ENCODE measurements around the gene IFNL2.

Gene IFNL2

GRCh38 chr19:39246951-39247669 is 21.1 kb upstream of the IFNL2 start:
- Histone ChIP-seq H3K27me3 (ENCODE audit: insufficient read depth, low read depth, severe bottlenecking) (no peaks in the 10 kb centered on the region), H3K36me3 (no peaks in the 10 kb centered on the region), H3K27ac (no peak overlapping the region), H3K9me3 (ENCODE audit: severe bottlenecking) (no peaks in the 10 kb centered on the region), H3K4me3 (ENCODE audit: low read depth, low read length) (no peak overlapping the region)
- no peak for DNase-seq
- TF ChIP-seq, protein P1, sequence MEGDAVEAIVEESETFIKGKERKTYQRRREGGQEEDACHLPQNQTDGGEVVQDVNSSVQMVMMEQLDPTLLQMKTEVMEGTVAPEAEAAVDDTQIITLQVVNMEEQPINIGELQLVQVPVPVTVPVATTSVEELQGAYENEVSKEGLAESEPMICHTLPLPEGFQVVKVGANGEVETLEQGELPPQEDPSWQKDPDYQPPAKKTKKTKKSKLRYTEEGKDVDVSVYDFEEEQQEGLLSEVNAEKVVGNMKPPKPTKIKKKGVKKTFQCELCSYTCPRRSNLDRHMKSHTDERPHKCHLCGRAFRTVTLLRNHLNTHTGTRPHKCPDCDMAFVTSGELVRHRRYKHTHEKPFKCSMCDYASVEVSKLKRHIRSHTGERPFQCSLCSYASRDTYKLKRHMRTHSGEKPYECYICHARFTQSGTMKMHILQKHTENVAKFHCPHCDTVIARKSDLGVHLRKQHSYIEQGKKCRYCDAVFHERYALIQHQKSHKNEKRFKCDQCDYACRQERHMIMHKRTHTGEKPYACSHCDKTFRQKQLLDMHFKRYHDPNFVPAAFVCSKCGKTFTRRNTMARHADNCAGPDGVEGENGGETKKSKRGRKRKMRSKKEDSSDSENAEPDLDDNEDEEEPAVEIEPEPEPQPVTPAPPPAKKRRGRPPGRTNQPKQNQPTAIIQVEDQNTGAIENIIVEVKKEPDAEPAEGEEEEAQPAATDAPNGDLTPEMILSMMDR (IDR thresholded peaks at IDR 0.05; ENCODE audit: low read depth, low read length), result no peak

DNA sequence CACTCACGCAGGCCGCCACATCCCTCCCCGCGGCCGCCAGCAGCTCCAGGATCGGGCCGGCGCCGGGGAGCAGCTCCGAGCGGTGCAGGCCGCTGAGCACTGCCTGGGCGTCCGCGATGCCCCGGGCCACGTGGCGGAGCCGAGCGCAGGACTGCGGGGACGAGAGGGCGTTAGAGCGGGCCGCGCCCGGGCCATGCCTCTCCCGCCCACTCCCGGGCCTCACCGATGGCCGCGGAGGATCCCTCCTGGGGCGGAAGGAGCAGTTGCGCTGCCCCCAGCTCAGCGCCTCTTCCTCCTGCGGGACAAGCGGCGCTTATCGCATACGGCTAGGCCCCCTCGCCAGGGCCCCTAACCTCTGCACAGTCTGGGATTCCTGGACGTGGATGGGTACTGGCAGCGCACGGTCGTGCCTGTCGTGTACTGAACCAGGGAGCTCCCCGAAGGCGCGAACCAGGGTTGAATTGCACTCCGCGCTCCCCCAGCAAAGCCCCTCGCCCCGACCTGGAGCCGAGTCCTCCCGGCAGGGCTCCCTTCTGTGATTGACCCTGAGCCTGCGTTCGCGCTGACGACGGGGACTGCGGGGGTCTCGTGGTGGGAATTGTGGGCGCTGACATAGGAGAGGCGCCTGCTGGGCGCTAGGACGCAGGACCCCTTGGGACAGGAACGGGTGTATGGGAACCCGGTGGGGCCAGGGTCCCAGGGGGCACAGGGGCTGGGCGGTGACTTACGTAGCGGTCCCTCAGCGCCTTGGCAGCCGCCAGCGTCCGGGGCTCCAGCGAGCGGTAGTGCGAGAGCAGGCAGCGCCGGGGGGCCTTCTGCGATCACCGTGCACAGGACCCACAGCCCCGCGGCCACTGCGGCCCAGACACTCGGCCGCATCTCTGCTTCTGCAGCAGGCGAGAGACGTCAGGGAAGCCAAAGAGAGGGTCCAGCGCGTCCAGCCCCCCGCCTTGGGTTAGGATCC is 20.2 kb upstream of the IFNL2 start:
- no peaks in the 10 kb centered on the region for H3K9me3 ChIP-seq (ENCODE audit: severe bottlenecking)
- TF ChIP-seq, protein P1 (IDR thresholded peaks at IDR 0.05; ENCODE audit: low read depth, low read length), result no peak
- H3K36me3 ChIP-seq, result no peaks in the 10 kb centered on the region
- H3K4me3 ChIP-seq (ENCODE audit: low read depth, low read length), result no peak overlapping the region
- H3K27me3 ChIP-seq (ENCODE audit: insufficient read depth, low read depth, severe bottlenecking), result no peaks in the 10 kb centered on the region
- DNase-seq, result no peak
- H3K27ac ChIP-seq, result no peak overlapping the region

GRCh38 chr19:39248806-39249205 is 19.4 kb upstream of the IFNL2 start, which contains the start of gene IFNL4:
IFNL4 (minus strand) TSS chr19:39248856.
- TF ChIP-seq, protein P1 (IDR thresholded peaks at IDR 0.05; ENCODE audit: low read depth, low read length), result no peak

DNA sequence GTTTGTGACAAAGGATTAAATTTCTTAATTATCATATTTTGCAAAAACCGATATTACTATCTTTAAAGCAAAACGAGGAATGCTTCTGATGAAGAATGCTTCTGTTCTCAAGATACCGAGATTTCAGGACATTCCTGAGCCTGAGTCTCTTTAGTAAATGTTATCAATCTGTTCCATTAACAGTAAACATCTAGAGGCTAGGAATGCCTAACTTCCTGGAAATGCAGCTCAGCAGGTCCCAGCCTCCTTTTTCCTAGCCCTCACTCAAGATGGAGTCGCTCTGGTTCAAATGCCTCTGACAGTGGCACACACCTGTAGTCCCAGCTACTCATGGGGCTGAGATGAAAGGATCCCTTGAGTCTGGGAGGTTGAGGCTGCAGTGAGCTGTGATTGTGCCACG is 17.1 kb upstream of the IFNL2 start:
- Histone ChIP-seq H3K27ac (no peak overlapping the region), H3K4me3 (ENCODE audit: low read depth, low read length) (no peak overlapping the region), H3K27me3 (ENCODE audit: insufficient read depth, low read depth, severe bottlenecking) (no peaks in the 10 kb centered on the region), H3K36me3 (no peaks in the 10 kb centered on the region), H3K9me3 (ENCODE audit: severe bottlenecking) (no peaks in the 10 kb centered on the region)
- DNase-seq, result no peak
- TF ChIP-seq, protein P1 (IDR thresholded peaks at IDR 0.05; ENCODE audit: low read depth, low read length), result no peak

More at GRCh38 chr19:39248806-39249205, 19.4 kb upstream of the IFNL2 start, which contains the start of gene IFNL4:
- no peaks in the 10 kb centered on the region for H3K9me3 ChIP-seq (ENCODE audit: severe bottlenecking)
- no peaks in the 10 kb centered on the region for H3K36me3 ChIP-seq
- no peak within 1 kb of the TSS for H3K4me3 ChIP-seq (ENCODE audit: low read depth, low read length)
- H3K27me3 ChIP-seq (ENCODE audit: insufficient read depth, low read depth, severe bottlenecking), result no peaks in the 10 kb centered on the region
- no peak for DNase-seq
- no peak within 1 kb of the TSS for H3K27ac ChIP-seq

DNA sequence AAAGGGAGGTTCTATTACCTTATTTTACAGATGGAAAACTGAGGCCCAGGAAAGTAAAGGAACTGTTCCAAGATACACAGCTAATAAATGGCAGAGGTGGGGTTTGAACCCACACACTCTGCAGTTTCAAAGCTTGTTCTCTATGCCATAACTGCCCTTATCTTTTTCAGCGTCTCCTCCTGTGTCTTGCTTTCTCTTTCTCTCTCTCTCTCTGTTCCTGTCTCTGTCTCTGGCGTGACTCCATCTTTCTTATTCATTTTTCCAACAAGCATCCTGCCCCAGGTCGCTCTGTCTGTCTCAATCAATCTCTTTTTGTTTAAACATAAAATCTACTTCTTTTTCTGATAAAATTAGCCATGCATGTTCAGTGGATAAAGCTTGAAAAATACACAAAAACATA is 16.4 kb upstream of the IFNL2 start:
- Histone ChIP-seq H3K27me3 (ENCODE audit: insufficient read depth, low read depth, severe bottlenecking) (no peaks in the 10 kb centered on the region), H3K27ac (no peak overlapping the region), H3K9me3 (ENCODE audit: severe bottlenecking) (no peaks in the 10 kb centered on the region), H3K36me3 (no peaks in the 10 kb centered on the region), H3K4me3 (ENCODE audit: low read depth, low read length) (no peak overlapping the region)
- TF ChIP-seq, protein P1 (IDR thresholded peaks at IDR 0.05; ENCODE audit: low read depth, low read length), result no peak
- DNase-seq, result no peak

All from WERI-Rb-1 (cell line).